Measurements from ENCODE around the gene TEK.
"Not testable (repeated sequence)": the region's sequence is repeated elsewhere in the genome, so short reads cannot be mapped to it uniquely, and the experiment has no call there.

Gene TEK

DNA sequence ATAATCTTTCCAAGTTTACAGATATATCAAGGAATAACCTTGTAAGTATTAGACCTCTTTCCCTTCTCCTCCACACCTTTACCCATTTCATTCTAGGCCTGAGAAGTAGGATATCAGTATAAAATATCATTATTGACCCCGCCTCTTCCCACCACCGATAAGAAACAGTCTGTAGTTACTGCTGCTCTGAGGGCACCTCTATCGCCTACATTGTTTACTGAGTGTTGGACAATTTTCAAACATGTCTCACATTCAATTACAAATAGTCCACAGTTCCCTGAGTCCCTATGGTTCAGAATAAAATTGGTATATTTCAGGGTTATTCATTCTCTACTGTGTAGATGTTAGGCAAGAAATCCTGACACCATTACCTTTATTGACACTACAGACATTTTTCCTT, 73.4 kb downstream of the TEK start:
- no peak for DNase-seq

DNA sequence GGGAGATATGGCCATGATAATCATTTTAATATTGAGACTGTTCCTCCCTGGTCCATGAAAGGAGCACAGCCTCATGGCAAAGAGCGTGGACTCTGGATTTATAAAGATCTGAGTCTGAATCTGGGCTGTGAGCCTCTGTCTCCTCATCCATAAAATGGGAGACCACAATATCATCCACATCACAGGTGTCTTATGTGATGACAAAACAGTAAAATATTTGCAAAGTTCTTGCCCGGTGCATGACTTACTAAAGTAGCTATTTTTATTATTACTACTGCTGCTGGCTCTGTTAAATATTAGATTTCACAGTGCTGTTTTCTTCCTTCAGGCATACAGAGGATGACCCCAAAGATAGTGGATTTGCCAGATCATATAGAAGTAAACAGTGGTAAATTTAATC, 74.1 kb downstream of the TEK start:
- no peak for DNase-seq

DNA sequence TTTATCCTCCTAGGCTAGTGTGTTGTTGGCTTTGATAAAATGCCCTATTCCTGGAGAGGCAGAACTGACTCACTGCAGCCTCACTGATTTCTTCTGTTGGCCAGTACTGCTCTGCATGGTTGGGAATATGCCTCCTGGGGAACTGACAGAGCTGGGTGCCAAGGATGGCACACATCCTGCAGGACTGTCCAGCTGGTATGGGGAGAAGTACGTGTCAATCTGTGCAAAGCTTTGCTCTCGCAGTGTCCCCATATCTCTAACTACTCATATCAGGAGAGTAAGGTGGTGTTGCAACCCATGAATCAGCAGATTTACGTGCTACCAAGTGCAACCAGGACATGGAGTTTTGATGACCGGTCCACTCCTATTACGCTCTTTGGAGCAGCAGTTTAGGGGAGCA, 74.7 kb downstream of the TEK start:
- no peak for DNase-seq

DNA sequence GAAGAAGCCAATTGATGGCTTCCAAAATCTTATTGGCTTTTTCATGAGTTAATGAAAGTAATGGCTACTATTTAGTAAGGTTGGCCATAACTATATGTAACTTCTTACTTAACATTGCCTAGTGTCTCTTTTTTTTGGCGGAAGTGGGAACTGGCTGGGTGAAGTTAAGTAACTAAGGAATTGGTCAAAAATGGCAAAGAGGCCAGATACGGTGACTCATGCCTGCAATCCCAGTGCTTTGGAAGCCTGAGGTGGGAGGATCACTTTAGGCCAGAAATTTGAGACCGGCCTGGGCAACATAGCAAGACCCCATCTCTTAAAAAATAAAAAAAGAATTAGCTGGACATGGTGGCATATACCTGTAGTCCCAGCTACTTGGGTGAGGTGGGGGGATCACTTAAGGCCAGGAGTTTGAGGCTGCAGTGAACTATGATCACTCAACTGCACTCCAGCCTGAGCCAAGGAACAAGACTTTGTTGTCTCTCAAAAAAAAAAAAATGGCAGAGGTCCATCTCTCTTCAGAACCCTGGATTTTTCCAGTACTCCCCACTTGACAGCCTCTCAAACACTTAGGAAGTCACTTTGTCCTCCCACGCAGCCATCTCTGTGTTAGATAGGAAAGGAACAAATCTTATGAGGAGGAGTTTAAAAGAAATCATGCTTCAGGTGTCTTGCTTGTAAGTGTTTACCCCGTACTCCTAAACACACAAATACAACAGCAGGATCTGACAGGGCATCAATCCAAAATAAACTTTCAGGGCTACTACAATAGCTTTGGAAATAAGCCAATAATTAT, 75.7 kb downstream of the TEK start:
- no peak for DNase-seq

DNA sequence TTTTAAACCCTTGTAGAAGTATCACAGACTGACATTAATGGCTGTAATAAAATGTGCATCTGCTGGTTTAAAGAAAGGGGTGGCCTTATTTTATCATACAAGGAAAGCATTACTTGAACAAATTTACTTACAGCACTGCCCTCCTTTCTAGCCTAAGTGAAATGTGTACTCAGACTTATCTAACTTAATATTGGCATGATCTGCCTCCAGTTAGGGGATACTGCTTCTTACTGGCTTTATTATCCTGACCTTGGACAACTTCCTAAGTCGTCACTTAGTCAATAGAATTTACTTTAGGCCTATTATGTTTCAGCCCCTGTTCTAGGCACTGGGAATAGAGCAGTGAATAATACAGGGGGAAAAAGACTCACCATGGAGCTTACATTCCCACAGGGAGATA, 79.4 kb downstream of the TEK start:
- DNase-seq, result no peak

DNA sequence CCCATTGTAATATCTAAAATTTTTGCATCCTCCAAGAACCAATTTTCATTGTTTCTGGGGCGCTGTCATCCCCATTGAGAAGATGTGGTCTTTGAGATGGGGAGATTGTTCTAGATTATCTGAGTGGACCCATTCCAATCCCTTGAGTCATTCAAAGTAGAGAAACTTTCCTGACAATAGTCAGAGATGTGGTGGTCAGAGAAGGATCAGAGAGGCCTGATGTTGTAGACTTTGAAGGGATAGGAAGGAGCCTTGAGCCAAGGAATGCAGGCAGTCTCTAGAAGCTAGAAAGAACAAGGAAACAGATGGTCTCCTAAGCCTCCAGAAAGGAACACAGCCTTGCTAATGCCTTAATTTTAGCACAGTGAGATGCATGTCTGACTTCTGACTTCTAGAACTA, 80.4 kb downstream of the TEK start:
- no peak for DNase-seq

DNA sequence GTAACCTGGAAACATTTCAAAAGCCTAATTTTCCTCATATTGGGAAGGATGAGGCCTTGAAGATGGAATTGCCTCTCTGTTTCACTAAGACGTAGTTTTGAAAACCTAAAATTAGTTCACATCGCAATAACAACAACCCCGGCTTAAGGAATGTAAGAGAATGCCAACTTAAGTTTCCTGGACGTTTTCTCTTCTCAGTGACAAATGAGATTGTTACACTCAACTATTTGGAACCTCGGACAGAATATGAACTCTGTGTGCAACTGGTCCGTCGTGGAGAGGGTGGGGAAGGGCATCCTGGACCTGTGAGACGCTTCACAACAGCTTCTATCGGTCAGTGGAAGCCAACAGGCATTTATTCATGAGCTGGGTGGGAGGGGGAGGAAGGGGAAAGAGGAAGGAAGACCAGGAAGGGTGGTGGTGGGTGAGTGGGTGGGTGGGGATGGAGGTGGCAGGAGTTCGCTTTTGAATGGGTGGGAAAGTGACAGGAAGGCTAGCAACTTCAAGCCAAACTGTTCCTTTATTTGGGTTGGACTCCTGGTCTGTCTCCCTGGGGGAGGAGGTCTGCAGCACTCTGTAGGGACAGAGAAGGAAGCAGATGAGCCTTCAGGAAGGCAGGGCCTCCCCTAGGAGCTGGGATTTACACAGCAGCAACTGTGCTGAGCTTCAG, 83.4 kb downstream of the TEK start:
- no peak for DNase-seq

DNA sequence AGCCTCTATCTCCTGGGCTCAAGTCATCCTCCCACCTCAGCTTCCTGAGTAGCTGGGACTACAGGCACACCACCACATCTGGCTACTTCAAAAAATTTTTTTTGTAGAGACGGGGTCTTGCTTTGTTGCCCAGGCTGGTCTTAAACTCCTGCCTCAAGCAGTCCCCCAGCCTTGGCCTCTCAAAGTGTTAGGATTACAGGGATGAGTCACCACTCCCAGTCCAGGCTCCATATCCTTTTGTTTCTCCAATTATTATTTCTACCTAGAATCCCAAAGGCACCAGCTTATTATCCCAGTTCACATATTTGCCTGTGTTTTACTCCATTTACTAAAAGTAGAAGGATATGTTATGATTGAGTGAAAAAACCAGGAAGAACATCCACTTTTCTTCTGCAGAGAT, 84.9 kb downstream of the TEK start:
- DNase-seq, result no peak

DNA sequence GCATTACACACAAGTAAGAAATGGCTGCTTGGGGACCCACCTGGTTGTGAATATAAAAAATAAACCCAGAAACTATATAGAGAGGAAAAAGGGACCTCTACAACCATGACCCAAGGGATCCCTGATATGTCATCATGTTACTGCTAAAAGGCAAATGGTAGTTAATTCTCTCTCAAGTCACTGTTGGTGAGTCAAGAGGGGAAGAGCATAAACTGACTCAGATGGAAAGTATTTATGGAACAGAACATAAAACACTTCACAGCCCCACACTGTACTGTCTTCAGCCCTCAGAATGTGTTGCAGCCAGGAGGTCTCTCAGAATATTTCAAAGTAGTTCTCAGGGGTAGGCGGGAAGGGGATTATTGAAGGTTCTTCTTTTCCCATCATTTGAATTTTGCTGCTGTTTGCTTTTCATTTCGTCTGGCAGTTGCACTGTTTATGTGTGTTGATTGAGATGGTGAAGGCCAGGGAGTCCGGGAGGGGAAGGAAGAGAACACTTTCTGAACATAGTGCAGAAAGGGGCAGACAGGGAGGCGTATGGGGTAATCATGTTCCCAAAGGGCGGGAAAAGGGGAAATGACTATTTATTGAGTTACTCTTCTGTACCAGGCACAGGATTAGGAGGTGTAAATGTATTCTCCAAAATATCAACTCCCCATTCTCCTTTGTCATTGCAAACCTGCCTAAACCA, 85.5 kb downstream of the TEK start:
- DNase-seq, result peak; percentile 71

DNA sequence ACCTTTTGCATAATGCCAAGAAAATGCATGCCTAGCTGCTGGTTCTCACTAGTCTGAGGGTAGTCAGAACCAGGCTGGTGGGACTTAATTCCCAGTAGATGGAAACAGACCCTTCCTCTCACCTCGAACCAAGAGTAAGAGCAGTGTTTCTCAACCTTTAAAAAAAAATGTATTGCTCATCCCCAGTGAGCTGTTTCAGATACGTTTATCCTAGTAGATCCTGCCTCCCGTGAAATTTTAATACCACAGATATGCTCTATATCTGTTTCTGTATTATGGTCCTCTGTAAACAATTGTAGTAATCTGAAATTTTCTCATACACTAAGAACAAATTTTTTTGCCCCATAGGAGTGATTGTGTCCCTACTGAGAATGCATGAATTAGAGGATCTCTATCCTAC, 86.2 kb downstream of the TEK start:
- DNase-seq, result no peak

DNA sequence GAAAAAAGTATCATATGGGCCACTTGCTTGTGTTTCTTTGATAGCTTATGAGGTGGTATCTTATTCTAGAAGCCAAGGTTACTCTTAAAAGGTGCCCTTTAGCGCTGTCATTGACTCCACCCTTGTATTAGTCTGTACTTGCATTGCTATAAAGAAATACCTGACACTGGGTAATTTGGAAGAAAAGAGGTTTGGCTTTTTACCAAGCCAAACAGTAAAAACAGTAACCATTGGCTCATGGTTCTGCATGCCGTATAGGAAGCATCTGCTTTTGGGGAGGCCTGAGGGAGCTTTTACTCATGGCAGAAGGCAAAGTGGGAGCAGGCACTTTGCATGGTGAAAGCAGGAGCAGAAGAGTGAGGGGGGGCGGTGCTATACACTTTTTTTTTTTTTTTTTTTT, 87.4 kb downstream of the TEK start:
- DNase-seq, result no peak

DNA sequence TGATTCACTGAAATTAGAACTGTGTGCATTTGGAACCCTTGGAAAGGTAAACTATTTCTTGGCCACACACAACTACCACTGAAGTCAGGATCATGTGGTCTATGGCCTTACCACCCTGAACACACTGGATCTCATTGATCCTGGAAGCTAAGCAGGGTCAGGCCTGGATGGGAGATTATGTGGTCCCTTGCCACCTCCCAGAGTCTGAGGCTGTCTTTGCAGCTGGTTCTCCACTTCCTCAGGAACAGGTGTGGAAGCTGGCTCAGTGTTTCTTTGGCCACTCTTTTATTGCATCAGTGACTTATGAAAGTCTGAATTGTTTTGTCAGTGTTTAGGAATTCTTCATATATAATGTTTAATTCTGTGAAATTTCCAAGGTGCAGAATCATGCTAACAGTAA, 89.2 kb downstream of the TEK start:
- no peak for DNase-seq

DNA sequence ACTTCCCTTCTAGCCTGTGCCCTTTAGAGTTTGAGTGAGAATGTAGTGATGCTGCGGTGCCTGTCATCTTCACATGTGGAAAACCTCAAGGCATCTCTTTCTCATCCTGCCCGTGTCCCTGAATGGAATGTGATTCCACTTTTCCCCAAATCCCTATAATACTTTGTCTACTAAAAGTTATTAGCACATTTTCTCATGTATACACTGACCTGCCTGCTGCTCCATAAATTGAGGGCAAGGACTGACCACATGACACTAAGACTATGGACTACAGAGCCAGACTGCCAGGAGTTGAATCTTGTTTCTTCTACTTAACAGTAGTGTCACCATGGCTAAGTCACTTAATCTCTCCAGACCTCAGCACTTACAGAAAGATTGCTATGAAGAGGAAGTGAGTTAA, 93.0 kb downstream of the TEK start:
- DNase-seq, result no peak

DNA sequence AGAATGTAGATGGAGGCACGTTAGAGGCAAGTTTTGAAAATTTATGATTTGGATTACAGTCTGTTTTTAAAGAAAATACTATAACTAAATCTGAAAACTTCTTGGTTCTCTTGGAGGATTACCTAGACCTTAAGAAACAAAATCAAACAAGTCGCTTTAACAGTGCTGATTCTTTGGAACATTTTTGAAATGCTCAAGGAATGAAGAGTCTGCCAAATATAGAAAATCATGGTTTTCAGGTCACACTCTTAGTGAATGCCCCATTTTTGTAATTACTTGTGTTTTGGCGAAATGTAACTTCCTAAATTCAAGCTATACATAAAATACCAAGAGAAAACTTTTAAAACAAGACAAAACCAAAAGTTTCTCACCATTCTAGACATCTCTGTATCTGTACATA, 94.8 kb downstream of the TEK start:
- no peak for DNase-seq

DNA sequence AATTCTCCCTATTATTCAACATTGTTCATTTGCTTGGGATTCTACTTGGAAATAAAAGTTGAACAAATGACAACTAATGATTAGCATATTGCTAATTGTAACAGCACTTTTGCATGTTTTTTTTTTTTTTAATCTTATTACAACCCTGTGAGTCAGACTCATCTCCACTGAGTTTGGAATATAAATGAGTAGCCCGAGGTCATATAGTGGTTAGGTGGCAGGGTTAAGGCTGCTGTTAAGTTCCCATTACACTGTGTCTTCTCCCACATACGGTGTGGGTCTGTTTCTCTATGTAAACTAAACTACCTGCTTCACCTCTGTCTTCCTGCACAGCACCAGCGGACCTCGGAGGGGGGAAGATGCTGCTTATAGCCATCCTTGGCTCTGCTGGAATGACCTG, 95.6 kb downstream of the TEK start:
- DNase-seq, result no peak

DNA sequence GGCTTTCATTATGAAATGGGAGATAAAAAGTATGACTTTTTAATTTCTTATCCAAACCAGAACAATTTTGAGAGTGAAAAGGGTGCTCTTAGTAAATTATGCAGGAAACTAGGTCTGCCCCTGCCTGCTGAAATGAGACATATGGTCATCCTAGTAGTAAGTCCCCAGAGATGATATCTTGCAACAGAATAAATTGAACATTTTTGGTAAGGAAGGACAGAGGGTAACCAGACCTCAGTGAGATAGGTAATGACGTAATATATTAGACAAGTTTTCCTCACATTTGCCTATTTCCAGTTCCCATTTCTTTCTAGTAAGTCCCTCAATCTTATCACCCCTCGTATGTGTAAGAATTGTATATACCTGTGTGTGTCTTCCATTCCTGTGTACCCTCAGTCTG, 96.2 kb downstream of the TEK start:
- no peak for DNase-seq

DNA sequence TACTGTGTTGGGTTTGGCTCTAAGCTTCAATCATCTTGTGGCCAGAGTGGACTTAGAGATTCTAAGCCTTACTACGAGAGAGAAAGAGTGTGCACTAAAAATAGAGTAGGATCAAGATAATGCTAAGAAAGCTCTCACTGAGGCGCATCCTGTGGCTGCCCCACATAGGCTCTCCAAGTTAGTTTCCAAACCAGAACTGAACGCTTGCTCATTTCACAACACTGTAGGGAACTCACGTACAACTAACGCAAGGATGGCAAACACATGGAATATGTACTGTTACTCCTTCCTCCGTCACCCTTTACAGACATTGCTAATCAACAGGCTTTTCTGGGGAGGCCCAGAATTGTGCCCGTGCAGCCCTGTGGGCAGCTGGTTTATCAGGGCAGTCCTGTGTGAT, 97.0 kb downstream of the TEK start:
- DNase-seq, result no peak

DNA sequence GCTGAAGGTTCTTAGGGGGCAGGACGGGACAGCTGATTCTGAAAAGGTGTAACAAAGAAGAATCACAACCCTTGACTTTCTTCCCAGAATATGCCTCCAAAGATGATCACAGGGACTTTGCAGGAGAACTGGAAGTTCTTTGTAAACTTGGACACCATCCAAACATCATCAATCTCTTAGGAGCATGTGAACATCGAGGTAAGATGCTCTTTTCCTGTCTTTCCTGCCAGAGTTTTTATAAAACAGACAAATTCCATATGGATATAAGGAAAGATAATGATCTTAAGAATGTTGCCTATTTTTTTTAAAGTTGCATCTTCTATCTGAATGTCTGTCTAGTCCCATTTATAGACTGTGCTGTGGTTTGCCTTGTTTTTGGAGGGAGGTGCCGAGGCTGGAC, 100.0 kb downstream of the TEK start:
- no peak for DNase-seq

DNA sequence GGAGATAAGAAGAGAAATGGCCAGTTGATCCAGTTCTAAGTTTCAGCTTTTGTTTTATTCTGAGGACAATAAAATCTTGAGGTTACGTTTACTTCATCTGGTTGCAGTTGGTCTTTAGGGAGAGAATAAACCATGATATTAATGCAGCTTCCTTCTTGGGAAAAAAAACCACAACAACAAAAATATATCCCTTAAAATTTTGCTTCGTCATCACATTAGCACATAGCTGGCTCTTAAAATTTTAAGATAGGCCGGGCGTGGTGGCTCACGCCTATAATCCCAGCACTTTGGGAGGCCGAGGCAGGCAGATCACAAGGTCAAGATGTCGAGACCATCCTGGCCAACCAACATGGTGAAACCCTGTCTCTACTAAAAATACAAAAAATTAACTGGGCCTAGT, 101.6 kb downstream of the TEK start:
- no peak for DNase-seq

DNA sequence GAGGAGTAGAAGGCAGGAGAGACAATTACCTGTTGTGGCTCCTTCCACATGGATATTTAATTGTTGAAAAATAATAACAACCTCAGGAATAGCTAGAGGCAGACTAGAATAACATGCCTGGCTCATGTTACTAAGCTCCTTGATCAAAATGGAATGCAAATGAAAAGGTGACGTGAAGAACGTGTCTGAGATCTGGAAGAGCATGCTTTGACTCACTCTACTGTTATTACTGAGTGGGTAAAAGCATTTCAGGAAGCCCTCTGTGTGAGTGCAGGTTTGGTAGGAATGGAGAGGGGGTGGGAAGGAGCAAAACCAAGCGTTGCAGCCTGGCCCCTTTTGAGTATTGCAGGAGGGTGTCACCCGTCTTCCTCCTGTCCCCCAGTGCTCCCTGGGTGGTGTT, 103.2 kb downstream of the TEK start:
- no peak for DNase-seq

DNA sequence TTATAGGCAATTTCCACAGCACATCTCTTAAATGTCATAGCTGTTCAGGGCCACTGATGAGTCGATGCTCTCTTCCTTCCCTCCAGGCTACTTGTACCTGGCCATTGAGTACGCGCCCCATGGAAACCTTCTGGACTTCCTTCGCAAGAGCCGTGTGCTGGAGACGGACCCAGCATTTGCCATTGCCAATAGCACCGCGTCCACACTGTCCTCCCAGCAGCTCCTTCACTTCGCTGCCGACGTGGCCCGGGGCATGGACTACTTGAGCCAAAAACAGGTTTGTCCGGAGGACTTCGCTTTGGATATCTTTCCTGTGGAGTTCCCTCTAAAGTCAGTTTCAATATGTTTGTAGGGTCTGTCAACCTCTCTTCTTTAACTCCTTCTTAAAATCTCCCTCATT, 103.6 kb downstream of the TEK start:
- peak; percentile 69 for DNase-seq

DNA sequence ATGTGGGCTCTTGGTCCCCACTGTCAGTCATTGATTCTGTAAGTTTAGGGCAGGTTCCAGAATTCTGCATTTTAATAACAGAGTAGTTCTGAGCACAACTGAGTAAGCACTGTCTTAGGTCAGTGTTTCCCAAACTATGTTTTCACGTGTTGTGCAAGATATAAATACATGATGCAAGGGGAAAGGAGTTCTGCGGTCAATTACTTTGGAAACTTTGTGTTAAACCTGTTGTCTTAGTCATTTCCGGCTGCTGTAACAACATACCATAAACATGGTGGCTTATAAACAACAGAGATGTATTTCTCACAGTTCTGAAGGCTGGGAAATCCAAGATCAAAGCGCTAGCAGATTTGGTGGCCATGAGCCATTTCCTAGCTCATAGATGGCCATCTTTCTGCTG, 118.2 kb downstream of the TEK start:
- DNase-seq, result no peak

DNA sequence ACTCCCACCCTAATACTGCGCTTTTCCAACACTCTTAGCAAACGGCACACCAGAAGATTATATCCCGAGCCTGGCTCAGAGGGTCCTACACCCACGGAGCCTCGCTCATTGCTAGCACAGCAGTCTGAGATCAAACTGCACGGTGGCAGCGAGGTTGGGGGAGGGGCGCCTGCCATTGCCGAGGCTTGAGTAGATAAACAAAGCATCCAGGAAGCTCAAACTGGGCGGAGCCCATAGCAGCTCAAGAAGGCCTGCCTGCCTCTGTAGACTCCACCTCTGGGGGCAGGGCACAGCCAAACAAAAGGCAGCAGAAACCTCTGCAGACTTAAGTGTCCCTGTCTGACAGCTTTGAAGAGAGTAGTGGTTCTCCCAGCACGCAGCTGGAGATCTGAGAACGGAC, 130.6 kb downstream of the TEK start:
- DNase-seq, result not testable (repeated sequence)

DNA sequence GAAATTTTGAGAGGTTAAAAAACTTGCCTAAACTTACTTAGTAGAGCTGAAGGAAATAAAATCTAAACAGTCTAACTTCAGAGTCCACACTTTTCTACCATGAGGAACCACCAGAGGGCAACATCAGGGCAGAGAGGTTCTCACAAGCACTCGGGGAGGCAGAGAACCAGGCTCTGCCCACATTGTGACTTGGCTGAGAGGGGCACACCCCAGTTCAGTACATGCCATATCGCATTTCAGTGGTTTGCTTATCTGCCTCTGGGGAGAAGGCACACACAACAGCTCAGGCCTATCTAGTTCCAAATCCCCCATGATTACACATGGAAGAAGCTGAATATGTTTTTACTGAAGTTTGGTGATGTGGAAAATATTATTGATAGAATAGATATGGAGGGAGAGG, 138.7 kb downstream of the TEK start:
- DNase-seq, result peak; percentile 65
